ENCODE data around the gene RPL29. TPM values are rescaled to one million over a fixed set of nuclear protein-coding genes. Genes with fewer than 3 reads are reported as not detected.
A peak's percentile ranks its signal among the peaks of the same experiment; 100 is the strongest.

RPL29 gene
- total RNA-seq, 1 donor from 2014 or later, result 1,678 TPM

DNA sequence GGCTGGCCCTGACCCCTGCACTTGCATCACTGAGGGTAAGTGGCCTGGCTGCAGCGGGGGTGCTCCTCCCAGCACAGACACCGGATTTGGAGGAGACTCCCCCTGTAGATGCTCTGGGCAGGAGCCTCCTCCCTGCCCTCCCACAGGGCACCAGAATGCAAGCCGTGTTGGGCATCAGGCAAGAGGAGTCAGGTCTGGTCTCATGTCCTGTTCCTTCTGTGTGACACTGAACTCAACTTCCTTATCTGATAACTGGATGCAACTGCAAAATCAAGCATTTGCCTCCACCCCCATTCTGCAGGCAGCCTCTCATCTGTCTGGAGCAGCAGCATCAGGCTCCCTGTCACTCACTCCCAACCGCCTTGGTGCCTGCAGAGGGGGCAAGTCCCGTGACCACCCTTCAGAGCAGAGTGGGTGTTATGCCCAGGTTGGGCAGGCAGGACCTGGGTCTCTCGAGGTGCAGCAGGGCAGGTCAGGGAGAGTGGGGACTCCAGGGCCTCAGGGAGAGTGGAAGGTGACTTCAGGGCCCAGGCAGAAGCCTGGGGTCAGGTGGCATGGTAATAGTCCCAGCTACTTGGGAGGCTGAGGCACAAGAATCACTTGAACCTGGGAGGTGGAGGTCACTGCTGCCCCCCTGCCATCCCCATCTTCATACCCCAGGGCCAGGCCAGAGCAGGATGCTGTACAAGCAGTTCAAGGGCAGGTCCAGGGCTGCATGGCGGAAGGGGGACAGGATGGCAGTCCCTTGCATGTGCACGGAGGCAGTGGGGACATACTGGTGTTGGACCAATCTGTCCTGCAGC, 10.5 kb upstream of the RPL29 start:
- Histone ChIP-seq H3K4me3 (no peak overlapping the region), H3K9me3 (no peaks in the 10 kb centered on the region), H3K27me3 (no peaks in the 10 kb centered on the region), H3K4me1 (peaks cover 32% of the 10 kb centered on the region), H3K27ac (peak overlapping the region; percentile 4), H3K36me3 (no peaks in the 10 kb centered on the region)
- no peak for TF ChIP-seq POLR2A (IDR thresholded peaks at IDR 0.05)
- TF ChIP-seq POLR2AphosphoS5 (IDR thresholded peaks at IDR 0.05; ENCODE audit: insufficient read depth in 1 of 2, low read depth in 1 of 2), result no peak
- TF ChIP-seq, protein P1, sequence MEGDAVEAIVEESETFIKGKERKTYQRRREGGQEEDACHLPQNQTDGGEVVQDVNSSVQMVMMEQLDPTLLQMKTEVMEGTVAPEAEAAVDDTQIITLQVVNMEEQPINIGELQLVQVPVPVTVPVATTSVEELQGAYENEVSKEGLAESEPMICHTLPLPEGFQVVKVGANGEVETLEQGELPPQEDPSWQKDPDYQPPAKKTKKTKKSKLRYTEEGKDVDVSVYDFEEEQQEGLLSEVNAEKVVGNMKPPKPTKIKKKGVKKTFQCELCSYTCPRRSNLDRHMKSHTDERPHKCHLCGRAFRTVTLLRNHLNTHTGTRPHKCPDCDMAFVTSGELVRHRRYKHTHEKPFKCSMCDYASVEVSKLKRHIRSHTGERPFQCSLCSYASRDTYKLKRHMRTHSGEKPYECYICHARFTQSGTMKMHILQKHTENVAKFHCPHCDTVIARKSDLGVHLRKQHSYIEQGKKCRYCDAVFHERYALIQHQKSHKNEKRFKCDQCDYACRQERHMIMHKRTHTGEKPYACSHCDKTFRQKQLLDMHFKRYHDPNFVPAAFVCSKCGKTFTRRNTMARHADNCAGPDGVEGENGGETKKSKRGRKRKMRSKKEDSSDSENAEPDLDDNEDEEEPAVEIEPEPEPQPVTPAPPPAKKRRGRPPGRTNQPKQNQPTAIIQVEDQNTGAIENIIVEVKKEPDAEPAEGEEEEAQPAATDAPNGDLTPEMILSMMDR (IDR thresholded peaks at IDR 0.05), result no peak
- DNase-seq (ENCODE audit: extremely low spot score in 2 of 2), result no peak
- intact Hi-C loops (cut with DNase I), result no loop called here

DNA sequence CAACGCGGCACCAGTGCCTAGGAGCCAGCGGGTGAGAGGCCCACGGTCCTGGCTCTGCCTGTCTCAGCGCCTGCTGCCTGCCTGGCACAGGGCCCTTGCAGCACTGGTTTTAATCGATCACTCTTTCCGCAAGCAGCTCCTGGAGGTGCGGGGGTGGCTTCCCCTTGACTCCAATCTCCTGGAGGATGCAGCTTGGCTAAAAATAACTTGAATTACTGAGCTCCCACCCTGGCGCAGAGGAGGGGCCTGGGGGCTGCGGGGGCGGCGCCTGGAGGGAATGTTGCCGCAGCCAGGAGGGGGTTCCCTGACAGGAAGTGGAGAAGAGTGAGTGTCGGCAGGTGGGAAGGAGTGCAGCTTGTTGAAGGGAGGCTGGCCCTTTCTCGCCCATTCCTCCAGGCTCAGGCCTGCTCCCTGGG, 9.9 kb upstream of the RPL29 start:
- Histone ChIP-seq H3K9me3 (no peaks in the 10 kb centered on the region), H3K36me3 (no peaks in the 10 kb centered on the region), H3K4me3 (no peak overlapping the region), H3K4me1 (peaks cover 32% of the 10 kb centered on the region), H3K27me3 (no peaks in the 10 kb centered on the region), H3K27ac (peak overlapping the region; percentile 4)
- DNase-seq (ENCODE audit: extremely low spot score in 2 of 2), result no peak
- TF ChIP-seq POLR2A (IDR thresholded peaks at IDR 0.05) (no peak), POLR2AphosphoS5 (IDR thresholded peaks at IDR 0.05; ENCODE audit: insufficient read depth in 1 of 2, low read depth in 1 of 2) (no peak)
- TF ChIP-seq, protein P1 (IDR thresholded peaks at IDR 0.05), result no peak
- intact Hi-C loops (cut with DNase I), result no loop called here

DNA sequence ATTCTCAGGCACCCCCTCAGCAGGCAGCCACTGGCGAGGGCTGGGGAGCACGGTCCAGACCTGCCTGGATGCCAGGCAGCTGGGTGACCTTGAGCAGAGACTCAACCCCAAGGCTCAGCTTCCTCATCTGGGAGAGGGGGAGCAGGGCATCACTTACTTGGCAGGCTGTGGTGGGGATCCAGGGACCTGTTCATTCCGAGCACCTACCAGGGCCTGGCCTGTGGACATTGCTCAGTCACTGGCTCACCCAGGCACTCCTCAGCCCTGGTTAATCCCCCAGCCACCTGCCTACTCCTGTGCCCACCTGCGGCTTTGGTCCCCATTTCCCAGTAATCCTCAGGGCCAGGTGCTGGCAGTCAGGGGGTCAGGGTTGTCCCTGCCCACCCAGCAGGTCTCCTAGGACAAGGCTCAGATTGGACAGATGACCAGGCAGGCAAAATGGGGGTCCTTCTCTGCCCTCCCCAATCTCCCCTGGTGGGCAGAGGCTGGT, 9.3 kb upstream of the RPL29 start:
- Histone ChIP-seq H3K36me3 (no peaks in the 10 kb centered on the region), H3K27me3 (no peaks in the 10 kb centered on the region), H3K27ac (peak overlapping the region; percentile 4), H3K4me3 (no peak overlapping the region), H3K4me1 (peaks cover 32% of the 10 kb centered on the region), H3K9me3 (no peaks in the 10 kb centered on the region)
- no peak for DNase-seq (ENCODE audit: extremely low spot score in 2 of 2)
- TF ChIP-seq POLR2AphosphoS5 (IDR thresholded peaks at IDR 0.05; ENCODE audit: insufficient read depth in 1 of 2, low read depth in 1 of 2), result no peak
- TF ChIP-seq, protein P1 (IDR thresholded peaks at IDR 0.05), result no peak
- no peak for TF ChIP-seq POLR2A (IDR thresholded peaks at IDR 0.05)
- intact Hi-C loops (cut with DNase I), result loop anchor here (5.0 kb wide), 3 partner anchors 47 to 137 kb away; no protein-coding TSS in a partner anchor

DNA sequence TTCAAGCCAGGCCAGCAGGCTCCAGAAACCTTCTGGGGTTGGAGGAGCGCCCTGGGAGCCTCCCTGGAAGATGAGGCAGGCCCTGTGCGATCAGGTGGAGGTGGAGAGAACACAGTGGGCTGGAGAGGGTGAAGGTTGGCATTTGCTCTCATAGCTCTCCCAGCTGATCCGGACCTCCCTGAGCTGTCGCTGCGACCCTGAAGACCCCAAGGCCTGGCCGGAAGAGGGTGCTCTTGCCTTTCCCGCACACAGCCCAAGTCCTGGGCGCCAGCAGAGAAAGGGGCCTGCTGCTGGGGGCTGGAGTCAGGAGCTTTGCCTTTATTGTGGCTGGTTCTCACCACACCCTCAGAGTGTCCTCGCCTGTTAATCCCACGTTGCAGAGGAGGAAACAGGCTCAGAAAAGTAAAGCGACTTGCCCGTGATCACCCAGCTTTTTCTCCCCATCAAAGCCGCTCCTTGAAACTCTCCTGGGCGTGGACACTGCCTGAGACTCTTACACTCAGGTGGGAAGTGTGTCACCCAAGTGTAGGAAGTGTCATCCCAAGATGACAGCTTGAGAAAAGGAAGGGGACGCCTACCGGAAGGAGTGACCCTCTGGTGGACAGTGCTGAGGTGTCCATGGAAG, 8.6 kb upstream of the RPL29 start:
- H3K36me3 ChIP-seq, result no peaks in the 10 kb centered on the region
- H3K27me3 ChIP-seq, result no peaks in the 10 kb centered on the region
- no peak overlapping the region for H3K4me3 ChIP-seq
- no peaks in the 10 kb centered on the region for H3K9me3 ChIP-seq
- TF ChIP-seq, protein P1 (IDR thresholded peaks at IDR 0.05), result peak; percentile 9 to 51 (median 32)
- TF ChIP-seq POLR2A (IDR thresholded peaks at IDR 0.05) (no peak), POLR2AphosphoS5 (IDR thresholded peaks at IDR 0.05; ENCODE audit: insufficient read depth in 1 of 2, low read depth in 1 of 2) (no peak)
- peak overlapping the region; percentile 11 for H3K27ac ChIP-seq
- DNase-seq (ENCODE audit: extremely low spot score in 2 of 2), result no peak
- H3K4me1 ChIP-seq, result peaks cover 32% of the 10 kb centered on the region
- intact Hi-C loops (cut with DNase I), result loop anchor here (5.0 kb wide), 3 partner anchors 48 to 138 kb away; no protein-coding TSS in a partner anchor
